HG03432 (cell line): ENCODE measurements around the gene KRTAP9-8.
"Not testable (repeated sequence)": the region's sequence is repeated elsewhere in the genome, so short reads cannot be mapped to it uniquely, and the experiment has no call there.

Experiments
- ATAC-seq: cut with Tn5 transposase; IDR thresholded peaks from one replicate; pipeline ENCODE4 v1.9.1; 2021; ENCODE audit warnings: mild to moderate bottlenecking, moderate library complexity; ENCODE audit not compliant: unreplicated experiment

Gene KRTAP9-8

DNA sequence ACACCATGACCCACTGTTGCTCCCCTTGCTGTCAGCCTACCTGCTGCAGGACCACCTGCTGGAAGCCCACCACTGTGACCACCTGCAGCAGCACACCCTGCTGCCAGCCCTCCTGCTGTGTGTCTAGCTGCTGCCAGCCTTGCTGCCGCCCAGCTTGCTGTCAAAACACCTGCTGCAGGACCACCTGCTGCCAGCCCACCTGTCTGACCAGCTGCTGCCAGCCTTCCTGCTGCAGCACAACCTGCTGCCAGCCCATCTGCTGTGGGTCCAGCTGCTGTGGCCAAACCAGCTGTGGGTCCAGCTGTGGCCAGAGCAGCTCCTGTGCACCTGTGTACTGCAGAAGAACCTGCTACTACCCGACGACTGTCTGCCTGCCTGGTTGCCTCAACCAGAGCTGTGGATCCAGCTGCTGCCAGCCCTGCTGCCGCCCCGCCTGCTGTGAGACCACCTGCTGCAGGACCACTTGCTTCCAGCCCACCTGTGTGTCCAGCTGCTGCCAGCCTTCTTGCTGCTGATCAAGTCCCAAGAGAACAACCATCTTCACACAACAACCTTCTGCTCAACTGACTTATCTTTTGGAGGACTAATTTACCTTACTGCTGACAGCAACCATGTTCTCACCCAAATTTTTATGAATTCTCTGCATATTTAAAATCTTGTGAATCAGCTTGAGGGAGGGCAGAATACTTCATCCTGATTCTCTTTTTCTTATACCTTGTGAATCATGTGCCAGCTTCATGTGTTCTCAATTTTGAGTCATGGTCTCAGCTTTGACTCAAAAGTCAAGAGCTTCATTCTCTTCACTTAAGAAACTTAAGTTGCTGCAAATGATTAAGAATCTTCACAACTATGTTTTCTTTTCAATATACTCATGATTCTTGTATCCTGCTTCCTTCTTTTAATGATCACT is 17.8 kb downstream of the KRTAP9-8 start, which contains the start of gene KRTAP9-9:
KRTAP9-9 (plus strand) TSS at position 4 of the 910 bp plus-strand sequence.
- not testable (repeated sequence) for ATAC-seq

DNA sequence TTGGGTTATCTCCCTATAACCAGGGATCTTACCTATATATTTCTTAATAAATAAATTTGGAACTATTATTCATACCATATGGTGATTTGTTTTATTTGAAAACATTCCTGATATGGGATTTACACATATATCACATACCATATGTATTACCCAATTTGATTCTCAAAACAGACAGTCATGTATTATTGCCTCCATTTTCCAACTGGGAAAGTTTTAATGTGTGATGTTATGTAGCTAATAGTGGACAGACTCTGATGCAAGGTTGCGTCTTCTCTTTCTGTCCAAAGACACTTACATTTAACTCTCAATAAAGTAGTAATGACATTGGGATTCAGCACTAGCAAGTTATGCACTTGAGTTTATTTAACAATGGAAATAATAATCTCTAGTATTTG is 18.5 kb downstream of the KRTAP9-8 start:
- no peak for ATAC-seq

DNA sequence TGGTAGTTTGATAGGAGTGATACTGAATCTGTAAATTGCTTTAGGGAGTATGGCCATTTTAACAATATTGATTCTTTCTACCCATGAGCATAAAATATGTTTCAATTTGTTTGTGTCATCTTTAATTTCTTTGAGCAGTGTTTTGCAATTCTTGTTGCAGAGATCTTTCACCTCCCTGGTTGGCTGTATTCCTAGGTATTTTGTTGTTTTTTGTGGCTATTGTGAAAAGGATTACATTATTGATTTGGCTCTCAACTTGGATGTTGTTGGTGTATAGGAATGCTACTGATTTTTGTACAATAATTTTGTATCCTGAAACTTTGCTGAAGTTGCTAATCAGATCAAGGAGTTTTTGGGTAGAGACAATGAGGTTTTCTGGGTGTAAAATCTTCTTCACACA is 20.6 kb downstream of the KRTAP9-8 start:
- ATAC-seq = no peak

DNA sequence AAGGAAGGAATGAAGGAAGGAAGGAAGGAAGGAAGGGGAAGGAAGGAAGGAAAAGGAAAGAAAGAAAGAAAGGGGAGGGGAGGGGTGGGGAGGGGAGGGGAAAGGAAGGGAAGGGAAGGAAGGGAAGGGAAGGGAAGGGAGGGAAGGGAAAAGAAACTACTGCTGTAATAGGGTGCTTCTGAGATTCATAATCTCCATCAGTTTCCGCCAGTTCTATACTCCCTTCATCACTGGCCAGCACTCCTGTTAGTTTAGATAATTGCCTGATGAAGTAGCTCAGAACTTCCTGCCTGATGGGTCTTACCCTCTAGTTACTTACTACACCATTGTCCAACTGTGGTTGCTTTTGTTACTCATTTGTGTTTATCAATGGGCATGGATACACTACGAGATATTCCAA is 25.4 kb downstream of the KRTAP9-8 start:
- no peak for ATAC-seq

DNA sequence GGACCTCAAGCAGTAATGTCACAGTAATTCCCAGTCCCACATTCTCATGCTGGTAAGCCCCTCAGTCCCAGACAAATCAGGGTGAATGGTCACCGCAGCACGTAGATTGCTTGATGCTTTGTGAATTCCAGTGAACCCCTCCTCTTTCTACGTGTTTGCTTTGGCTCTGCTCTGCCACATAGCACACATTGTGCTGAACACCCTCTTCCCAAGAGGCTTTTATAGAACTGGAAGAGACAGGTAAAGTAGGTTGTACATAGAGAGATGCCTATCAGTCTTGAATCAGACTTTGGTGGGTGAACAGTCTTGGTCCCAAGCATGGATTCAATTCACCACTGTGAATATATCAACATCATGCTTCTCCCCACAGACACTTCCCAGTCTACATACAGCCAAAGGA is 26.8 kb downstream of the KRTAP9-8 start:
- no peak for ATAC-seq

DNA sequence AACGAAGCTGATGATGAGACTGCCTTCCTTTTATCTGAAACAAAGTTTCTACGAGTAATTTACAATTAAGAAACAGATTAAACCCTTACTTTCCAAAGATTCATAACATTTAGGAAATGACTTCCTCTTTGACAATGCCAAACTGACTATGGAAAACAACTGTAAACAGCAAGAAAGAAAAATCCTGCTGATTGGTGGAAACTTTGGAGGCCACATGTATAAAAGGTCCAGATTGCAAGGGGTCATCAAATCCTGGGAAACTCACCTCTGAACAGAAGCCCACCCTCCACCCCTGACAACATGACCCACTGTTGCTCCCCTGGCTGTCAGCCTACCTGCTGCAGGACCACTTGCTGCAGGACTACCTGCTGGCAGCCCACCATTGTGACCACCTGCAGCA is 27.3 kb downstream of the KRTAP9-8 start, which contains the start of gene KRTAP9-6:
KRTAP9-6 (plus strand) TSS at position 301 of the 400 bp plus-strand sequence; CDS start at position 301, 0 bp downstream.
- no peak for ATAC-seq

DNA sequence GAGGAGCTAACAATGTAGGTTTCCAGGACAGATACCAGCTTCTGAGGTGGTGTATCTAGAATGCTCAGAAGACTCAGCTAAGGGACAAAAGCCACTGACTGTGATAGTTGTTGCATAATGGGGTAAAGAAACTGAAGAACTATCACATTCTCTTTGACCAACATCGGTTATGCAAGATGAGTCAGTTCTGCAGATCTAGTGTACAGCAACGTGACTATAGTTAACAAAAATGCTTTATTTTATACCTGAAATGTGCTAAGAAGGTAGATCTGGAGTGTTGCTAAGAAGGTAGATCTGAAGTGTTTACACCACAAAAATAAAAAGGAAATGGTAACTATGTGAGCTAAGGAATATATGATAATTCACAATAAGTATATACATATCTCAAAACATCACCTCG is 29.9 kb downstream of the KRTAP9-8 start:
- no peak for ATAC-seq

DNA sequence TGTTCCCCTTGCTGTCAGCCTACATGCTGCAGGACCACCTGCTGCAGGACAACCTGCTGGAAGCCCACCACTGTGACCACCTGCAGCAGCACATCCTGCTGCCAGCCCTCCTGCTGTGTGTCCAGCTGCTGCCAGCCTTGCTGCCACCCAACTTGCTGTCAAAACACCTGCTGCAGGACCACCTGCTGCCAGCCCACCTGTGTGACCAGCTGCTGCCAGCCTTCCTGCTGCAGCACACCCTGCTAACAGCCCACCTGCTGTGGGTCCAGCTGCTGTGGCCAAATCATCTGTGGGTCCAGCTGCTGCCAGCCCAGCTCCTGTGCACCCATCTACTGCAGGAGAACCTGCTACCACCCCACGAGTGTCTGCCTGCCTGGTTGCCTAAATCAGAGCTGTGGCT is 33.5 kb downstream of the KRTAP9-8 start:
- ATAC-seq = not testable (repeated sequence)

DNA sequence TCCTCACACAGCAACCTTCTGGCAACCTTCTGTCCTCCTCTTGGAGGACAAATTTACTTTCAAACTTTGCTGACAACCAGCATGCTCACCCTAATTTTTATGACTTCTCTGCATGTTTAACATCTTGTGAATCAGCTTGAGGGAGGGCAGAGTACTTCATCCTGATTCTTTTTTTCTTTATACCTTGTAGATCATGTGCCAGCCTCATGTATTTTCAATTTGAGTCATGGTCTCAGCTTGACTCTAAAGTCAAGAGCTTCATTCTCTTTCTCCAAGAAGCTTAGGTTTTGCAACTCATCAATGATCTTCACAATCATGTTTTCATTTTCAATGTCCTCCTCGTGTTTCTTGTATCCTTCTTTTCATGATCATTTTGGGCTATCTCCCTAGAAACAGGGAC is 34.1 kb downstream of the KRTAP9-8 start:
- ATAC-seq = no peak

DNA sequence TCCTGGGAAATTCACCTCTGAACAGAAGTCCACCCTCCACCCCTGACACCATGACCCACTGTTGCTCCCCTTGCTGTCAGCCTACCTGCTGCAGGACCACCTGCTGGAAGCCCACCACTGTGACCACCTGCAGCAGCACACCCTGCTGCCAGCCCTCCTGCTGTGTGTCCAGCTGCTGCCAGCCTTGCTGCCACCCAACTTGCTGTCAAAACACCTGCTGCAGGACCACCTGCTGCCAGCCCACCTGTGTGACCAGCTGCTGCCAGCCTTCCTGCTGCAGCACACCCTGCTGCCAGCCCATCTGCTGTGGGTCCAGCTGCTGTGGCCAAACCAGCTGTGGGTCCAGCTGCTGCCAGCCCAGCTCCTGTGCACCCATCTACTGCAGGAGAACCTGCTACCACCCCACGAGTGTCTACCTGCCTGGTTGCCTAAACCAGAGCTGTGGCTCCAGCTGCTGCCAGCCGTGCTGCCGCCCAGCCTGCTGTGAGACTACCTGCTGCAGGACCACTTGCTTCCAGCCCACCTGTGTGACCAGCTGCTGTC is 37.9 kb downstream of the KRTAP9-8 start, which contains the start of gene KRTAP9-7:
KRTAP9-7 (plus strand) TSS at position 51 of the 543 bp plus-strand sequence; CDS start at position 51, 0 bp downstream.
- not testable (repeated sequence) for ATAC-seq

DNA sequence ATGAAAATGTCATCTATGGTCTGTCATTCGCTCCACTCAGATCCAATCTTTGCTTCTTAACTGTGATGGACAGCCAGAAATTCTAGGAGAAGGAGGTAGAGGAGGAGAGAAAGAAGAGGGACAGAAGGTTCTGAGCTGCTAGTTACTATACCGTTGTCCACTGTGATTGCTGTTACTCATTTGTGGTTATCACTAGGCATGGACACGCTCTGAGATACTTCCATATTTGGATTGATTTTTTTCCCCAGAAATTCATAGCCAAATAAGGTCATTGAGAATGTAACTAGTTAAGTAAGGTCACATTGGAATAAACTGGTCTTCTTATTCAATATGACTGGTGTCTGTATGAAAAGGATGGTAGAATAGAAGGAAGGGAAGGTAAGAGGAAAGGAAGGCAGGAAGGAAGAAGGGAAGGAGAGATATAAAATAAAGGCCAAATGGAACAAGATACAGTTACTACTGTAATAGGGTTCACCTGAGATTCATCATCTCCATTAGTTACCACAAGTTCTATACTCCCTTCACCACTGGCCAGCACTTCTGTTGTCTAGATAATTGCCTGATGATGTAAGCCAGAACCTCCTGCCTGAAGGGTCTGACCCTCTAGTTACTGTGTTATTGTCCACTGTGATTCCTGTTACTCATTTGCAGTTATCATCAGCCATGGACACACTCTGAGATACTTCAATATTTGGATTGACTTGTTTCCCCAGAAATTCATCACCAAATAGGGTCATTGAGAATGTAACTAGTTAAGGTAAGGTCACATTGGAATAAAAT is 40.6 kb downstream of the KRTAP9-8 start:
- no peak for ATAC-seq

DNA sequence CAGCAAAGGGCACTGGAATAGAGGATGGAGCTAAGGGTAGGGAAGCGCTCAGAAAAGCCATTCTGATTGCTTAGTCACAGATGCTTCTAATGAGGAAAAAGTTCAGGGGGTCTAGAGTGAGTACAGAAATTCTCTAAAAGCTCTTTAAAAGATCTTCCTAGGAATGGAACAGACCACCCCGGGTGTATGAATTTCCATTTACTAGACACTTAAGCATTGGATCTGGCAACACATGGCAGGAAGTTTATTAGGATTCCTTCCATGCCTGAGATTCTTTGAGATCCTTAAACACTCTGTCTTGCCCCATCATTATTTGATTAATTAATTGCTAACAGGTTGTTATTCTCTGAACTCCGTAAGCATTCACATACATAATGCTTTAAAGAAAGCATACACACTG is 46.2 kb downstream of the KRTAP9-8 start:
- ATAC-seq = no peak

DNA sequence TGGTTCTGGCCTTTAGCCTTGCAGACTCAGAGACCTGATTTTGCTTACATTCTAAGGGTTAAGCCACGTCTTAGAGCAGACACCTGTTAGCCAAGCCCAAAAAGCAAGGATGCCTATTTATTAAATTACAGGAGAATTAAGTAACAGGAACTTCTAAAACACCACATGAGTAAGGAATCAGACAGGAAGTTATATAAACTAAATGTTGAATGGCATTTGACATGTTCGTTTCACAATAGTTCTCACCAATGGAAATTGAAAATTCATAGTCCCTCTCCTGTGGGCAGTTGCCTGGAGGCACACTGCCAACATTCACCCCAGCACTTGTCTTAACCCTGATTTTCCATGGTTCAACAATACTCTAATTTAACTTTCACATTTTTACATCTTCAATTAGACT is 46.7 kb downstream of the KRTAP9-8 start:
- ATAC-seq = no peak

DNA sequence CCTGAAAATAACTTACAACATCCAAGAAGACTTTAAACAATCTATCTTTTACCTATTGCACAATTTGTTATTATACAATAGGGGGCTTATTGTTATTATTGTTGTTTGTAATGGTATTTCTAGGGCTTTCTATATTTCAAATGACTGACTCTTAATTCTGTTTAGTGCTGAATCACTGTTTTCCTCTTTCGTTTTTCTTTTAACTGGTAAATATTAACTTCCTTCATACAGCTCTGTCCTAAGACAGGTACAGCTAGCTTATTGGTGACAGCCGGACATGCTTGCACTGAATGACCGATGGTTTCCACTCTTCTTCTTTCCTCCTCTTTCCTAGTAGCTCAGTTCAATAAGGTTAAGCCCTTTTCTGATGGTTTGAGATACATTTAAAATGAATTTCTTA is 49.3 kb downstream of the KRTAP9-8 start:
- no peak for ATAC-seq
